ENCODE results near the gene ARL6IP4.
"Not testable (repeated sequence)": the region's sequence is repeated elsewhere in the genome, so short reads cannot be mapped to it uniquely, and the experiment has no call there.

The ARL6IP4 gene

DNA sequence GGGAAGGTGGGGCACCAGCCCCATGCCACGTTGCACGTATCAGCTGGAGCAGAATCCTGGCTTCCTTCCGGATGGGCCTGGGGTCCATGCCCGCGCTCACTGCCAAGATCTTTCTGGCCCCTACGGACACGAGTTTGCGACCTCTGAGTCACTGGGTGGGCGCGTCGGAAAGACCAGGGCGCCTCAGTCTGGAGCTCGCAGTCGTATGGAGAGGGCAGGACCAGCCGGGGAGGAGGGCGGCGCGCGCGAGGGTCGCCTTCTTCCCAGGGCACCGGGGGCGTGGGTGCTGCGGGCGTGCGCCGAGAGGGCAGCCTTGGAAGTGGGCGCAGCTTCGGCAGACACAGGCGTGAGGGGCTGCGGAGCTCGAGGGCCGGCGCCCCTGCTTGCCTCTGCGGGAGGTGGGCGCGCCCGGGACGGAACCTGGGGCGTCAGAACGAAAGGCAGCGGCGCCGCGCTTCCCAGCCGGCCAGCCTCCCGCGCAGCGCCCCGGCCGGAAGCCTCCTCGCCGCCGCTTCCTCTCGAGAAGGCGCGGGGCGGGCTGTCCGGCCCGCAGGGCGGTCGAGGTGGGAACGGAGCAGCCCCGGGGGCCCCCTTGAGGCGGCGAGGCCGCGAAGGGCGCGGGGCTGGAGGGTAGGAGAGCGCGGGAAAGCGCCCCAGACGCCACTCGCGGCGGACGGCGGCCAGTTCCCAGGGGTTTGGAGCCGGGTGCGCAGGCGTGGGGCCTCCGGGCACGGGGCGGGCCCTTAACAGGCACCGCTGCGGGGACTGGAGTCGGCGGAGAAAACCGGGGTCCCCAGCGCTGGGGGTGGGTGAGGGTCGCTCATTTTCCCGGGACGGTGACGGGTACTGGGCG lies at the start of gene ARL6IP4:
Gene ARL6IP4, plus strand, starts transcription at position 499 of the 853 bp plus-strand sequence. CDS start 459 bp downstream, outside the sequence.
- DNase-seq, result peak in 43 of 51 donors; percentile 21 to 84 (median 60)

GRCh38 chr12:122932207-122932606 lies 48.3 kb upstream of the ARL6IP4 start:
- no peak for DNase-seq

DNA sequence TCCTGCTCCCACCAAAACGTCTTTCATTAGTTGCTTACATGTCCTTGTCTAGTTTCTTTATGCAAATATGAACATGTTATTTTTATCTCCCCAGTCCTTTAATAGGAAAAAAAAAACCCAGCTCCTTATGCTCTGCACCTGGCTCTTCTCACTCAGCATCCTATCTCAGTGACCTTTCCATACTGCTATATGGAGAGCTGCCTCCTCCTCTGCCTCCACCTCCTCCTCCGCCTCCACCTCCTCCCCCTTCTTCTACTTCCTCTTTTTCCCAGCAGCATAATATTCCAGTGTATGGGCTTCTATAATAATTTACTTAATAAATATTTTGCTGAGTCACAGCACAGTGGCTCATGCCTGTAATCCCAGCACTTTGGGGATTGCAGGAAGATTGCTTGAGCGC lies 45.8 kb upstream of the ARL6IP4 start:
- DNase-seq, result no peak

DNA sequence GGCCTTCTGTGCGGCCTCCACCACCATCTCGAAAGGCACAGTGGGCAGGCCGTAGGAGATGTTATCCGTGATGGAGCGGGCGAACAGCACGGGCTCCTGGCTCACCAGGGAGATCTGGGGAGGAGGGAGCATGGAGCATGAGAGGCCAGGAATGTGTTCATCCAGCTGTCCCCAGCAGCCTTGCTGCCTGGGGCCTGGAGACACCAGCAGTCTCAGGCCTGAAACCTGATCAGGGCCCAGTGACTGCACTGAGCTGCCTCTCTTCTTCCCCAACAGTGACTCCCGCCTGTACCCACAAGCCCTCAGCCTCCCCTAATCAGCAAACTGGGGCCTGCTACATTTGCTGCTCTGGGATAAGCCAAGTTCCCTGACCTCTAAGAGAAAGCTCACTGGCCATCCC lies 45.2 kb upstream of the ARL6IP4 start:
- DNase-seq, result no peak

- DNase-seq, result no peak
These were observed 42.8 kb upstream of the ARL6IP4 start for GRCh38 chr12:122937622-122938091.

GRCh38 chr12:122939125-122939524 lies 41.4 kb upstream of the ARL6IP4 start:
- no peak for DNase-seq

DNA sequence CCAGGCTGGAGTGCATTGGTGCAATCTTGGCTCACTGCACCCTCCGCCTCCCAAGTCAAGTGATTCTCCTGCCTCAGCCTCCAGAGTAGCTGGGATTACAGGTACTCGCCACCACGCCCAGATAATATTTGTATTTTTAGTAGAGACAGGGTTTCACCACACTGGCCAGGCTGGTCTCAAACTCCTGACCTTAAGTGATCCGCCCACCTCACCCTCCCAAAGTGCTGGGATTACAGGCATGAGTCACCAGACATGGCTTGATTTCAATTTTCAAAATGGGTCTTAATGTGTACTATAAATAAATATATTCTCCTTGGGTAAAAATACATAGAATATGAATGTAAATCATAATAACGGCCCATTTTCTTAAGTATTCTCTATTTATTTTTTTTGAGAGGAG lies 39.1 kb upstream of the ARL6IP4 start:
- not testable (repeated sequence) for DNase-seq

- DNase-seq, result no peak
These were observed 37.8 kb upstream of the ARL6IP4 start for GRCh38 chr12:122942637-122943036.

DNA sequence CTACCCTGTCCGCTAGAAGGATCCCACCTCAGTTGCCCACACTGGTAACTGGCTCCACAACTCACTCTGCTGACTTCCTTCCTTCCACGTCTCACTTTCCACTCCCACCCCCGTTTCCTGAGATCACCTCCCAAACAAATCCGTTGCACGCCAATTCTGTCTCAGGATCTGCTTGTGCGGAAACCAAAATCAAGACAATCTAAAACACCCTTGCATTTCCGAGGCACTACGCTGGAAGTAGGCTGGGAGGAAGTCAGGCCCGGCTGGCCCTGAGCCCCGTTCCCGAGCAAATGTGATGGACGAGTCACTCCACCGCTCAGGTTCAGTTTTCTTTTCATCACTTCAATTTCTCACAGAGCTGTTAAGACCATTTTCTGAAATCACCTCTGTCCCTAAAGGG lies 37.3 kb upstream of the ARL6IP4 start:
- peak in 2 of 51 donors; percentile 4 to 6 for DNase-seq

DNA sequence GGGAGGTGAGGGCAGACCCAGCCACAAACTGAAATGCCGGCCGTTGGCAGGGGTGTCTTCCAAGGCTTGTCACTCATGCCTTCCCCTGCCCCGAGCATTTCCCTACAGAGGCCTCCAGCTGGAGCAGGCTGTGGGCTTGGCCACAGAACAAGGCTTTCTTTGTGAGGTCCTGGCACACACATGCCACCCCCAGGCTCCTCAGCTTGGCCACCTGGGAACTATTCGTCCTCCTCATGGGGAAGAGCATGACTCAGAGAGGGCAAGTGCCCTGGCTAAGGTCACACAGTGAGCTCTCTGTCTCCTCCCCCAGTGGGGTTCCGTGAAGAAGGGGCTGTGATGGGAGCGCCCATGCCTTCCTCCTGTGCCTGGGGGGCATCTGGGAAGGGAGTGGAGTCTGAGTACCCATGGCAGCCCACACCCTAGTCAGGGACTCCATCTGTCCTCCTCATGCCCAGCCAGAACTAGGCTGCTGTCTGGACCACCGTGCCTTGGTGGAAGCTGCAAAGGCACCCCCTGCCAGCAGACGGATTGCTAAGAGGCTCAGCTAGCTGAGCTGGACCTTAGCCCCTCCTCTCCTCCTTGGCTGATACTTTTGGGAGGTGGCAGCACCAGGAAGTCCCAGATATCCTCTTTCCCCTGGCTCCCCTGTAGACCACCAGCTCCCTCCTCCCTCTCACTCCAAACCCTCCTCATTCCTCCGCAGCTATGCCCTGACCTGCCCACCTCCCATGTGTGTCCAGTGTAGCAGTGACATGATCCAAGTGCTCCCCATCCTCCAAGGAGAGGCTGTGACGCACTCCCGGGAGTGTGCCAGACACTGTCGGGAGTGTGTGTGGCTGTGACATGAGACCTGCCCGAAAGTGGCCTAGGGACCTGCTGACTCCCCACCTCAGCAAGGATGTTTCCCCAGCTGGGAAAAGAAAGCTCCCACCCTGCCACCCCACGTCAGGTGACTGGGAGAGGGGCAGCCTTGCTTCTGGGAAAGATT lies 35.6 kb upstream of the ARL6IP4 start:
- DNase-seq, result peak in 45 of 51 donors; percentile 16 to 92 (median 72)

GRCh38 chr12:122946690-122947341 lies 33.7 kb upstream of the ARL6IP4 start:
- peak in 13 of 51 donors; percentile 8 to 71 (median 22) for DNase-seq

- peak in 5 of 51 donors; percentile 10 to 34 (median 15) for DNase-seq
These were observed 33.1 kb upstream of the ARL6IP4 start for GRCh38 chr12:122947352-122947792.

DNA sequence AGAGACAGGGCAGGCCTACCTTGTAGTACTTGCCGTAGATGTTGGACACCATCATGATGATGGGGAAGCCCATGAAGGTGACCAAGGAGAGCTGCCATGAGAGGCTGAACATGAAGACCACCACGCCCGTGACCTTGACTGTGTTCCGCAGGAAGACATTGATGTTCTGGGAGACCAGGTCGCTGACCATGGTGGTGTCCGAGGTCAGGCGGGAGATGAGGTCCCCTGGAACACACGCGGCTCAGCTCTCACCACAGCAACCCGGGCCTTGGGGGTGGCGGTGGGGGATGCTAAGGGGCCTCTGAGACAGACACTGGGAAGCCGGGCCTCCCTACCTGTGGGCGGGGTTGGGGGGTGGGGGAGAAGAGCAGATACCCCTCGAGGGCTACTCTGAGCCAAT lies 31.9 kb upstream of the ARL6IP4 start:
- no peak for DNase-seq

DNA sequence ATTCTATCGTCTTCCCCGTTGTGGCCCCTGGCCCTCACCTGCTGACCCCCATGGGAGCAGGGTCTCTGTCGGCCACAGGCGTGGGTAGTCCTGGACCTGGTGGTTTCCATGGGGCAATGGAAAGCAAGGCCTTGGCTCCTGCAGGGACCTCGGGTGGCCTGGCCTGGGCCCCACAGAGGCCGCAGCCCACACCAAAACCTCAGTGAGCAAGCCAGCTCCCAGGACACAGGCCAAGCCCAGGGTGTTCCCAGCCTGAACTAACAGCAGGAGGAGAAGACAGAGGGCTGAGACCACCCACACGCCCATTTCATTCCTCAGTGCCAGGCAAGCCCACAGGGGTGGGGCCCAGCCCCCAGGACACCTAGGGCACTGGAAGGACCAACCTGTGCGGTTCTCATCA lies 31.1 kb upstream of the ARL6IP4 start:
- DNase-seq, result peak in 11 of 51 donors; percentile 7 to 42 (median 24)

GRCh38 chr12:122949816-122950675 lies 30.4 kb upstream of the ARL6IP4 start:
- DNase-seq, result peak in 4 of 51 donors; percentile 22 to 36 (median 28)

DNA sequence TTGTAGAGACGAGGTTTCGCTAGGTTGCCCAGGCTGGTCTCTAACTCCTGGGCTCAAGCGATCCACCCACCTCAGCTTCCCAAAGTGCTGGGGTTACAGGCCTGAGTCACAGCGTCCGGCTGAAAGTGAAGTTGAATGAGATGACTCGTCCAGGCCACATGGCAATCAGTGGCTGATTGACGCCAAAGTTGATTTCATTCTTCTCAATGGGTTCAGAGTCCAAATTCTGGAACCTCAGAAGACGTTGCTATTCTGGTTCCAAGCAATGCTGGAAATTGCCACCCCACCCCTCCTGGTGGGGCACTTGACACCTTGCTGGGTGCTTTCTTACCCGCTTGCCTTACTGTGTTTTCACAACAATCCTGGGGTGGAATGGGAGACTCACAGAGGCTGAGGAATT lies 29.1 kb upstream of the ARL6IP4 start:
- DNase-seq, result peak in 2 of 51 donors; percentile 24 to 33

- DNase-seq, result peak in 48 of 51 donors; percentile 10 to 85 (median 58)
These were observed 28.2 kb upstream of the ARL6IP4 start for GRCh38 chr12:122951979-122952892.

- no peak for DNase-seq
These were observed 25.3 kb upstream of the ARL6IP4 start for GRCh38 chr12:122955156-122955555.

DNA sequence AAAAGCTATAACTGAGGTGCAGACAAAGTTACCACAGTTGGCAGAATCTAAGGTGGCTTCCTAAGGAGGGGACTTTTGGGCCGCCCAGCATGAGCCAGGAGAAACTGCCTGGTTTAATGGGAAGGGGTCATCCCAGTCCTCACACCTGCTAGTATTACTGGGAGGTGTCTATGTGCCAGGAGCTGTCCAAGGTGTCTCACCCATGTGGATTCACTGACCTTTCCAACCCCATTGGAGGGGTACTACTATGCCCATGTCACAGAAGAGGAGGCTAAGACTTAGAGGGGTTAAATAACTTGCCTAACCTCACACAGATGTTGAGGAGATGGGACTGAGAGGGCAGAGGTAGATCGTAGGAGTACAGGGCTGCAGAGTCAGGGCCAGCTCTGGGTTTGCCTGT lies 24.4 kb upstream of the ARL6IP4 start:
- no peak for DNase-seq

Measured in hypothalamus (tissue), 51 donors.